GM23338 (cell line): ENCODE measurements around the gene FRMD1. TPM values are rescaled to one million over a fixed set of nuclear protein-coding genes. Genes with fewer than 3 reads are reported as not detected.

Experiments used
- ATAC-seq: fragments of 200-7000 bp; cut with Tn5 transposase; 3 replicates; pipeline ENCODE4 v1.9.1; 2020
- DNase-seq: peaks from one replicate; pipeline ENCODE4 v3.0.0-alpha.2; 2015; ENCODE audit warnings: low spot score
- H2AFZ ChIP-seq: fragments of 200-600 bp; sonication (generic); 2 replicates; pipeline ENCODE4 v1.8.0; 2016; ENCODE audit warnings: antibody characterized with exemption, mild to moderate bottlenecking, moderate library complexity
- H3F3A ChIP-seq: fragments of 200-600 bp; sonication (generic); replicated peaks from 2 replicates; pipeline ENCODE4 v1.8.0; 2017; ENCODE audit warnings: antibody characterized with exemption, mixed run types, low read depth
- H3K27ac ChIP-seq: fragments of 200-600 bp; sonication (generic); 2 replicates; pipeline ENCODE4 v1.6.1; 2016; ENCODE audit warnings: low read depth
- H3K27me3 ChIP-seq: fragments of 200-600 bp; sonication (generic); 2 replicates; pipeline ENCODE4 v1.8.0; 2016; ENCODE audit warnings: mild to moderate bottlenecking, mixed run types, moderate library complexity; ENCODE audit not compliant: insufficient read depth
- H3K36me3 ChIP-seq: fragments of 200-600 bp; sonication (generic); 2 replicates; pipeline ENCODE4 v1.8.0; 2016; ENCODE audit warnings: mild to moderate bottlenecking; ENCODE audit not compliant: insufficient read depth
- H3K4me1 ChIP-seq: fragments of 200-600 bp; sonication (generic); 2 replicates; pipeline ENCODE4 v1.8.0; 2016; ENCODE audit warnings: mild to moderate bottlenecking, moderate library complexity; ENCODE audit not compliant: insufficient read depth
- H3K4me2 ChIP-seq: fragments of 200-600 bp; sonication (generic); 2 replicates; pipeline ENCODE4 v1.7.1; 2017; ENCODE audit warnings: mixed run types
- H3K4me3 ChIP-seq: fragments of 200-600 bp; sonication (generic); 2 replicates; pipeline ENCODE4 v1.6.1; 2016; ENCODE audit warnings: mixed run types
- H3K79me2 ChIP-seq: fragments of 200-600 bp; sonication (generic); replicated peaks from 2 replicates; pipeline ENCODE4 v1.8.0; 2017; ENCODE audit warnings: mild to moderate bottlenecking; ENCODE audit not compliant: insufficient read depth
- H3K9me2 ChIP-seq: fragments of 200-600 bp; sonication (generic); 2 replicates; pipeline ENCODE4 v1.8.0; 2017; ENCODE audit not compliant: insufficient read depth
- H4K20me1 ChIP-seq: fragments of 200-600 bp; sonication (generic); replicated peaks from 2 replicates; pipeline ENCODE4 v1.8.0; 2017; ENCODE audit warnings: mild to moderate bottlenecking; ENCODE audit not compliant: insufficient read depth
- H3K27ac Mint-ChIP-seq: 2 replicates; pipeline ENCODE4 v1.8.0; 2020; ENCODE audit warnings: inconsistent platforms, mild to moderate bottlenecking, moderate library complexity, mixed read lengths
- H3K27me3 Mint-ChIP-seq: 3 replicates; pipeline ENCODE4 v1.8.0; 2022; ENCODE audit warnings: low read depth, mild to moderate bottlenecking, moderate library complexity, mixed read lengths, inconsistent platforms; ENCODE audit not compliant: insufficient read depth, poor library complexity
- H3K36me3 Mint-ChIP-seq: 3 replicates; pipeline ENCODE4 v1.8.0; 2021; ENCODE audit warnings: low read depth, mild to moderate bottlenecking, inconsistent platforms, moderate library complexity, mixed read lengths
- H3K4me1 Mint-ChIP-seq: 3 replicates; pipeline ENCODE4 v1.8.0; 2020; ENCODE audit warnings: mild to moderate bottlenecking, inconsistent platforms, mixed read lengths
- H3K4me3 Mint-ChIP-seq: 3 replicates; pipeline ENCODE4 v1.8.0; 2021; ENCODE audit warnings: moderate library complexity, mild to moderate bottlenecking, inconsistent platforms, mixed read lengths
- H3K9me3 Mint-ChIP-seq: 3 replicates; pipeline ENCODE4 v1.8.0; 2020; ENCODE audit warnings: moderate library complexity, mild to moderate bottlenecking, inconsistent platforms, mixed read lengths
- CREB1 ChIP-seq: fragments of 250-450 bp; sonication (Bioruptor Pico); IDR thresholded peaks from 2 replicates; pipeline ENCODE4 v1.5.0; 2020; ENCODE audit warnings: low read depth, mild to moderate bottlenecking, moderate library complexity
- EZH2 ChIP-seq: fragments of 200-600 bp; sonication (generic); IDR thresholded peaks from one replicate; pipeline ENCODE4 v1.8.0; 2017; ENCODE audit warnings: antibody characterized with exemption, mild to moderate bottlenecking, low read depth; ENCODE audit not compliant: unreplicated experiment
- EZH2phosphoT487 ChIP-seq: fragments of 200-600 bp; sonication (generic); IDR thresholded peaks from one replicate; pipeline ENCODE4 v1.8.1; 2018; ENCODE audit warnings: antibody characterized with exemption; ENCODE audit not compliant: unreplicated experiment
- JUNB ChIP-seq: IDR thresholded peaks from one replicate; pipeline ENCODE4 v1.6.1; 2016; ENCODE audit warnings: antibody characterized with exemption; ENCODE audit not compliant: unreplicated experiment
- NANOG ChIP-seq: IDR thresholded peaks from 2 replicates; pipeline ENCODE4 v1.6.1; 2016; ENCODE audit warnings: antibody characterized with exemption, borderline replicate concordance
- POLR2AphosphoS5 ChIP-seq: IDR thresholded peaks from 2 replicates; pipeline ENCODE4 v1.6.1; 2016; ENCODE audit warnings: antibody characterized with exemption, low read depth
- REST ChIP-seq: IDR thresholded peaks from one replicate; pipeline ENCODE4 v1.6.1; 2018; ENCODE audit warnings: antibody characterized with exemption; ENCODE audit not compliant: unreplicated experiment
- STAT1 ChIP-seq: IDR thresholded peaks from one replicate; pipeline ENCODE4 v1.6.1; 2016; ENCODE audit warnings: antibody characterized with exemption; ENCODE audit not compliant: unreplicated experiment
- ZNF114 ChIP-seq: fragments of 250-450 bp; sonication (Bioruptor Pico); IDR thresholded peaks from 2 replicates; pipeline ENCODE4 v1.5.0; 2020; ENCODE audit warnings: mild to moderate bottlenecking, moderate library complexity
- ZNF331 ChIP-seq: fragments of 250-450 bp; sonication (Bioruptor Pico); IDR thresholded peaks from 2 replicates; pipeline ENCODE4 v1.5.0; 2020; ENCODE audit warnings: low read depth, mild to moderate bottlenecking, moderate library complexity
- polyA plus RNA-seq: library from polyadenylated mRNA; unstranded; fragments of >200 nt; fragmentation: Nextera tagmentation; extraction: Ambion mirVana; gene quantifications from 2 replicates; pipeline ENCODE4 v1.2.1, GENCODE V29; 2016
- total RNA-seq: library from RNA; depleted of rRNA; stranded (reverse); fragments of >200 nt; shearing (Covaris generic); gene quantifications from 2 replicates; pipeline ENCODE4 v1.2.3, GENCODE V29; 2014
- TF ChIP-seq, protein P1 (sequence below), 2 experiments: fragments of 200-600 bp in 1 of 2; sonication (generic) in 1 of 2; conservative IDR thresholded peaks; 2 replicates each; pipeline versions ENCODE4 v1.5.1 to v1.6.1; 2016 to 2017; ENCODE audit warnings: antibody characterized with exemption in 2 of 2, low read depth in 2 of 2, mild to moderate bottlenecking in 2 of 2, moderate library complexity in 1 of 2
- TF ChIP-seq, protein P2 (sequence below): IDR thresholded peaks from 2 replicates; pipeline ENCODE4 v1.6.1; 2016; ENCODE audit warnings: antibody characterized with exemption
- TF ChIP-seq, protein P3 (sequence below): fragments of 250-450 bp; sonication (Bioruptor Pico); IDR thresholded peaks from 2 replicates; pipeline ENCODE4 v1.5.0; 2020; ENCODE audit warnings: mild to moderate bottlenecking, moderate library complexity

The FRMD1 gene
- total and polyA plus RNA-seq, 2 experiments from 2014 or later = 1.0 to 2.0 TPM

DNA sequence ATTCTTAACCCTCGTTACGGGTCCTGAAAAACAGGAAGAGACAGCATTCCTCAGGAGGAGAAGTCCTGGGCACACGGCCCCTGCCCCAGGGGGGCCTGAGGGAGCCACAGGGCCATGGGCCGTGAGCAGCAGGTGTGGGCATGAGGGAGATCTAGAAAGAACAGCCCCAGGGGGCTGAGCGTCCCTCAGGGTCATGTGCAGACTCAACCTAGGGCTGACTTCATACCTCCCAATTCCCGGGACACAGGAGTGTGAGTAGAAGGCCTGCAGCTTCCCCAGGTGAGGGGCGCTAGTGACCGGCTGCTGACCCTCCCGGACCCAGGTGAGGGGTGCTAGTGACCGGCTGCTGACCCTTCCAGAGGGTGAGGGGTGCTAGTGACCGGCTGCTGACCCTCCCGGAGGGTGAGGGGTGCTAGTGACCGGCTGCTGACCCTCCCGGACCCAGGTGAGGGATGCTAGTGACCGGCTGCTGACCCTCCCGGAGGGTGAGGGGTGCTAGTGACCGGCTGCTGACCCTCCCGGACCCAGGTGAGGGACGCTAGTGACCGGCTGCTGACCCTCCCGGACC lies 35.1 kb downstream of the FRMD1 start:
- Mint-ChIP-seq H3K27me3 (no peaks in the 10 kb centered on the region), H3K36me3 (peaks cover 22% of the 10 kb centered on the region; the same call in 2 of the 3 replicates), H3K9me3 (peaks cover 34% of the 10 kb centered on the region), H3K4me3 (no peak overlapping the region), H3K27ac (no peak overlapping the region), H3K4me1 (no peaks in the 10 kb centered on the region)
- H3K4me3 ChIP-seq = no peak overlapping the region
- H3K79me2 ChIP-seq = no peaks in the 10 kb centered on the region
- no peaks in the 10 kb centered on the region for H3K4me1 ChIP-seq
- peaks cover 10% of the 10 kb centered on the region; the same call in 1 of the 2 replicates for H3K36me3 ChIP-seq
- DNase-seq (no peak), ATAC-seq (no peak)
- H3K9me2 ChIP-seq = no peaks in the 10 kb centered on the region; the same call in 1 of the 2 replicates
- no peaks in the 10 kb centered on the region for H3F3A ChIP-seq
- TF ChIP-seq STAT1 = no peak
- TF ChIP-seq ZNF331 = no peak
- no peak for TF ChIP-seq EZH2phosphoT487
- no peak for TF ChIP-seq EZH2
- TF ChIP-seq NANOG = no peak
- TF ChIP-seq, protein P1, sequence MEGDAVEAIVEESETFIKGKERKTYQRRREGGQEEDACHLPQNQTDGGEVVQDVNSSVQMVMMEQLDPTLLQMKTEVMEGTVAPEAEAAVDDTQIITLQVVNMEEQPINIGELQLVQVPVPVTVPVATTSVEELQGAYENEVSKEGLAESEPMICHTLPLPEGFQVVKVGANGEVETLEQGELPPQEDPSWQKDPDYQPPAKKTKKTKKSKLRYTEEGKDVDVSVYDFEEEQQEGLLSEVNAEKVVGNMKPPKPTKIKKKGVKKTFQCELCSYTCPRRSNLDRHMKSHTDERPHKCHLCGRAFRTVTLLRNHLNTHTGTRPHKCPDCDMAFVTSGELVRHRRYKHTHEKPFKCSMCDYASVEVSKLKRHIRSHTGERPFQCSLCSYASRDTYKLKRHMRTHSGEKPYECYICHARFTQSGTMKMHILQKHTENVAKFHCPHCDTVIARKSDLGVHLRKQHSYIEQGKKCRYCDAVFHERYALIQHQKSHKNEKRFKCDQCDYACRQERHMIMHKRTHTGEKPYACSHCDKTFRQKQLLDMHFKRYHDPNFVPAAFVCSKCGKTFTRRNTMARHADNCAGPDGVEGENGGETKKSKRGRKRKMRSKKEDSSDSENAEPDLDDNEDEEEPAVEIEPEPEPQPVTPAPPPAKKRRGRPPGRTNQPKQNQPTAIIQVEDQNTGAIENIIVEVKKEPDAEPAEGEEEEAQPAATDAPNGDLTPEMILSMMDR (conservative IDR thresholded peaks at IDR 0.05; ENCODE audit: low read depth in 2 of 2) = no peak
- TF ChIP-seq, protein P2, sequence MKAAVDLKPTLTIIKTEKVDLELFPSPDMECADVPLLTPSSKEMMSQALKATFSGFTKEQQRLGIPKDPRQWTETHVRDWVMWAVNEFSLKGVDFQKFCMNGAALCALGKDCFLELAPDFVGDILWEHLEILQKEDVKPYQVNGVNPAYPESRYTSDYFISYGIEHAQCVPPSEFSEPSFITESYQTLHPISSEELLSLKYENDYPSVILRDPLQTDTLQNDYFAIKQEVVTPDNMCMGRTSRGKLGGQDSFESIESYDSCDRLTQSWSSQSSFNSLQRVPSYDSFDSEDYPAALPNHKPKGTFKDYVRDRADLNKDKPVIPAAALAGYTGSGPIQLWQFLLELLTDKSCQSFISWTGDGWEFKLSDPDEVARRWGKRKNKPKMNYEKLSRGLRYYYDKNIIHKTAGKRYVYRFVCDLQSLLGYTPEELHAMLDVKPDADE = no peak
- no peak for TF ChIP-seq CREB1 (CRISPR knock-in tag)
- TF ChIP-seq, protein P3, sequence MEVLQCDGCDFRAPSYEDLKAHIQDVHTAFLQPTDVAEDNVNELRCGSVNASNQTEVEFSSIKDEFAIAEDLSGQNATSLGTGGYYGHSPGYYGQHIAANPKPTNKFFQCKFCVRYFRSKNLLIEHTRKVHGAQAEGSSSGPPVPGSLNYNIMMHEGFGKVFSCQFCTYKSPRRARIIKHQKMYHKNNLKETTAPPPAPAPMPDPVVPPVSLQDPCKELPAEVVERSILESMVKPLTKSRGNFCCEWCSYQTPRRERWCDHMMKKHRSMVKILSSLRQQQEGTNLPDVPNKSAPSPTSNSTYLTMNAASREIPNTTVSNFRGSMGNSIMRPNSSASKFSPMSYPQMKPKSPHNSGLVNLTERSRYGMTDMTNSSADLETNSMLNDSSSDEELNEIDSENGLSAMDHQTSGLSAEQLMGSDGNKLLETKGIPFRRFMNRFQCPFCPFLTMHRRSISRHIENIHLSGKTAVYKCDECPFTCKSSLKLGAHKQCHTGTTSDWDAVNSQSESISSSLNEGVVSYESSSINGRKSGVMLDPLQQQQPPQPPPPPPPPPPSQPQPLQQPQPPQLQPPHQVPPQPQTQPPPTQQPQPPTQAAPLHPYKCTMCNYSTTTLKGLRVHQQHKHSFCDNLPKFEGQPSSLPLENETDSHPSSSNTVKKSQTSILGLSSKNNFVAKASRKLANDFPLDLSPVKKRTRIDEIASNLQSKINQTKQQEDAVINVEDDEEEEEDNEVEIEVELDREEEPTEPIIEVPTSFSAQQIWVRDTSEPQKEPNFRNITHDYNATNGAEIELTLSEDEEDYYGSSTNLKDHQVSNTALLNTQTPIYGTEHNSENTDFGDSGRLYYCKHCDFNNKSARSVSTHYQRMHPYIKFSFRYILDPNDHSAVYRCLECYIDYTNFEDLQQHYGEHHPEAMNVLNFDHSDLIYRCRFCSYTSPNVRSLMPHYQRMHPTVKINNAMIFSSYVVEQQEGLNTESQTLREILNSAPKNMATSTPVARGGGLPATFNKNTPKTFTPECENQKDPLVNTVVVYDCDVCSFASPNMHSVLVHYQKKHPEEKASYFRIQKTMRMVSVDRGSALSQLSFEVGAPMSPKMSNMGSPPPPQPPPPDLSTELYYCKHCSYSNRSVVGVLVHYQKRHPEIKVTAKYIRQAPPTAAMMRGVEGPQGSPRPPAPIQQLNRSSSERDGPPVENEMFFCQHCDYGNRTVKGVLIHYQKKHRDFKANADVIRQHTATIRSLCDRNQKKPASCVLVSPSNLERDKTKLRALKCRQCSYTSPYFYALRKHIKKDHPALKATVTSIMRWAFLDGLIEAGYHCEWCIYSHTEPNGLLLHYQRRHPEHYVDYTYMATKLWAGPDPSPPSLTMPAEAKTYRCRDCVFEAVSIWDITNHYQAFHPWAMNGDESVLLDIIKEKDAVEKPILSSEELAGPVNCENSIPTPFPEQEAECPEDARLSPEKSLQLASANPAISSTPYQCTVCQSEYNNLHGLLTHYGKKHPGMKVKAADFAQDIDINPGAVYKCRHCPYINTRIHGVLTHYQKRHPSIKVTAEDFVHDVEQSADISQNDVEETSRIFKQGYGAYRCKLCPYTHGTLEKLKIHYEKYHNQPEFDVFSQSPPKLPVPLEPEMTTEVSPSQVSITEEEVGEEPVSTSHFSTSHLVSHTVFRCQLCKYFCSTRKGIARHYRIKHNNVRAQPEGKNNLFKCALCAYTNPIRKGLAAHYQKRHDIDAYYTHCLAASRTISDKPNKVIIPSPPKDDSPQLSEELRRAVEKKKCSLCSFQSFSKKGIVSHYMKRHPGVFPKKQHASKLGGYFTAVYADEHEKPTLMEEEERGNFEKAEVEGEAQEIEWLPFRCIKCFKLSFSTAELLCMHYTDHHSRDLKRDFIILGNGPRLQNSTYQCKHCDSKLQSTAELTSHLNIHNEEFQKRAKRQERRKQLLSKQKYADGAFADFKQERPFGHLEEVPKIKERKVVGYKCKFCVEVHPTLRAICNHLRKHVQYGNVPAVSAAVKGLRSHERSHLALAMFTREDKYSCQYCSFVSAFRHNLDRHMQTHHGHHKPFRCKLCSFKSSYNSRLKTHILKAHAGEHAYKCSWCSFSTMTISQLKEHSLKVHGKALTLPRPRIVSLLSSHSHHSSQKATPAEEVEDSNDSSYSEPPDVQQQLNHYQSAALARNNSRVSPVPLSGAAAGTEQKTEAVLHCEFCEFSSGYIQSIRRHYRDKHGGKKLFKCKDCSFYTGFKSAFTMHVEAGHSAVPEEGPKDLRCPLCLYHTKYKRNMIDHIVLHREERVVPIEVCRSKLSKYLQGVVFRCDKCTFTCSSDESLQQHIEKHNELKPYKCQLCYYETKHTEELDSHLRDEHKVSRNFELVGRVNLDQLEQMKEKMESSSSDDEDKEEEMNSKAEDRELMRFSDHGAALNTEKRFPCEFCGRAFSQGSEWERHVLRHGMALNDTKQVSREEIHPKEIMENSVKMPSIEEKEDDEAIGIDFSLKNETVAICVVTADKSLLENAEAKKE (CRISPR knock-in tag) = no peak
- no peak for TF ChIP-seq JUNB
- TF ChIP-seq REST = no peak
- TF ChIP-seq ZNF114 = no peak
- no peak for TF ChIP-seq POLR2AphosphoS5
- no peak overlapping the region for H3K27ac ChIP-seq
- H3K4me2 ChIP-seq = no peak overlapping the region
- no peak overlapping the region for H2AFZ ChIP-seq
- H4K20me1 ChIP-seq = no peaks in the 10 kb centered on the region
- H3K27me3 ChIP-seq = no peaks in the 10 kb centered on the region
